H9 (cell line): Measurements from ENCODE around the gene KCNH2. TPM values are rescaled to one million over a fixed set of nuclear protein-coding genes. Genes with fewer than 3 reads are reported as not detected.

Experiments
- DNase-seq: peaks from one replicate; pipeline ENCODE4 v3.0.0-alpha.2; 2017
- H2AFZ ChIP-seq: one replicate; pipeline ENCODE4 v1.6.1; 2013; ENCODE audit warnings: mild to moderate bottlenecking, low read length, control low read depth, moderate library complexity
- H2AK5ac ChIP-seq: 2 replicates; pipeline ENCODE4 v1.6.1; 2013; ENCODE audit warnings: low read length, control low read depth, mixed read lengths; ENCODE audit not compliant: insufficient read length
- H2BK120ac ChIP-seq: one replicate; pipeline ENCODE4 v1.6.1; 2013; ENCODE audit warnings: low read depth, mild to moderate bottlenecking, low read length, control low read depth, inconsistent platforms; ENCODE audit not compliant: poor library complexity, severe bottlenecking
- H2BK12ac ChIP-seq: 2 replicates; pipeline ENCODE4 v1.6.1; 2013; ENCODE audit warnings: low read length, control low read depth, mixed read lengths, low read depth; ENCODE audit not compliant: insufficient read length
- H2BK15ac ChIP-seq: 2 replicates; pipeline ENCODE4 v1.6.1; 2013; ENCODE audit warnings: low read depth, low read length, control low read depth
- H2BK20ac ChIP-seq: one replicate; pipeline ENCODE4 v1.6.1; 2013; ENCODE audit warnings: low read depth, mild to moderate bottlenecking, low read length, control low read depth, inconsistent platforms; ENCODE audit not compliant: poor library complexity, severe bottlenecking
- H2BK5ac ChIP-seq: 2 replicates; pipeline ENCODE4 v1.6.1; 2013; ENCODE audit warnings: low read length, control low read depth, mixed read lengths; ENCODE audit not compliant: insufficient read length
- H3K14ac ChIP-seq: 2 replicates; pipeline ENCODE4 v1.6.1; 2013; ENCODE audit warnings: low read length, control low read depth; ENCODE audit not compliant: insufficient read depth
- H3K18ac ChIP-seq: 2 replicates; pipeline ENCODE4 v1.6.1; 2013; ENCODE audit warnings: low read depth, mild to moderate bottlenecking, mixed read lengths, low read length, control low read depth; ENCODE audit not compliant: insufficient read length
- H3K23ac ChIP-seq: 2 replicates; pipeline ENCODE4 v1.6.1; 2013; ENCODE audit warnings: low read length, control low read depth, mixed read lengths, low read depth; ENCODE audit not compliant: insufficient read length
- H3K23me2 ChIP-seq: 2 replicates; pipeline ENCODE4 v1.6.1; 2013; ENCODE audit warnings: low read depth, mild to moderate bottlenecking, mixed read lengths, low read length, control low read depth; ENCODE audit not compliant: insufficient read length, poor library complexity, severe bottlenecking
- H3K27ac ChIP-seq: 2 replicates; pipeline ENCODE4 v1.5.1; 2013; ENCODE audit warnings: low read length, control low read depth, mixed read lengths, low read depth; ENCODE audit not compliant: insufficient read length
- H3K27me3 ChIP-seq: 2 replicates; pipeline ENCODE4 v1.6.1; 2013; ENCODE audit warnings: low read length, control low read depth, inconsistent platforms; ENCODE audit not compliant: insufficient read depth
- H3K4ac ChIP-seq: 2 replicates; pipeline ENCODE4 v1.6.1; 2013; ENCODE audit warnings: low read depth, mild to moderate bottlenecking, control low read depth, inconsistent platforms, low read length, moderate library complexity
- H3K4me1 ChIP-seq: 2 replicates; pipeline ENCODE4 v1.6.1; 2013; ENCODE audit warnings: low read length, control low read depth, inconsistent platforms; ENCODE audit not compliant: insufficient read depth
- H3K4me2 ChIP-seq: 2 replicates; pipeline ENCODE4 v1.6.1; 2013; ENCODE audit warnings: low read length, control low read depth, mixed read lengths; ENCODE audit not compliant: insufficient read length, insufficient read depth
- H3K56ac ChIP-seq: 2 replicates; pipeline ENCODE4 v1.6.1; 2013; ENCODE audit warnings: low read depth, mild to moderate bottlenecking, mixed read lengths, low read length, control low read depth; ENCODE audit not compliant: insufficient read length
- H3K79me1 ChIP-seq: 2 replicates; pipeline ENCODE4 v1.6.1; 2013; ENCODE audit warnings: low read depth, mild to moderate bottlenecking, moderate library complexity, low read length, control low read depth, inconsistent platforms; ENCODE audit not compliant: insufficient read depth, poor library complexity, severe bottlenecking
- H3K79me2 ChIP-seq: 2 replicates; pipeline ENCODE4 v1.6.1; 2013; ENCODE audit warnings: low read length, control low read depth, inconsistent platforms; ENCODE audit not compliant: insufficient read depth
- H3K9ac ChIP-seq: 2 replicates; pipeline ENCODE4 v1.6.1; 2013; ENCODE audit warnings: low read length, control low read depth, mixed read lengths; ENCODE audit not compliant: insufficient read length; ENCODE audit errors: extremely low read depth
- H3K9me3 ChIP-seq: one replicate; pipeline ENCODE4 v1.6.1; 2013; ENCODE audit warnings: low read depth, low read length, inconsistent platforms; ENCODE audit not compliant: control insufficient read depth
- H3T11ph ChIP-seq: one replicate; pipeline ENCODE4 v1.6.1; 2013; ENCODE audit warnings: mild to moderate bottlenecking, low read length, control low read depth, inconsistent platforms
- H4K20me1 ChIP-seq: one replicate; pipeline ENCODE4 v1.6.1; 2013; ENCODE audit not compliant: control insufficient read depth, insufficient read length, insufficient read depth
- H4K5ac ChIP-seq: 2 replicates; pipeline ENCODE4 v1.6.1; 2013; ENCODE audit warnings: low read depth, mild to moderate bottlenecking, mixed read lengths, low read length, control low read depth; ENCODE audit not compliant: insufficient read length
- H4K8ac ChIP-seq: replicated peaks from 2 replicates; pipeline ENCODE4 v1.6.1; 2013; ENCODE audit warnings: low read length, control low read depth, mixed read lengths, low read depth; ENCODE audit not compliant: insufficient read length
- H4K91ac ChIP-seq: 2 replicates; pipeline ENCODE4 v1.6.1; 2013; ENCODE audit warnings: low read depth, mild to moderate bottlenecking, moderate library complexity, mixed read lengths, low read length, control low read depth; ENCODE audit not compliant: insufficient read length
- H3K27ac Mint-ChIP-seq, 3 experiments: 2 replicates in 2 of 3; 3 replicates in 1 of 3; pipeline ENCODE4 v1.8.0; 2020 to 2021; ENCODE audit warnings: mixed read lengths in 3 of 3, mild to moderate bottlenecking in 1 of 3, moderate library complexity in 1 of 3
- H3K27me3 Mint-ChIP-seq: 2 replicates; pipeline ENCODE4 v1.8.0; 2021; ENCODE audit warnings: low read depth, mild to moderate bottlenecking, moderate library complexity, mixed read lengths
- H3K36me3 Mint-ChIP-seq, 3 experiments: 2 replicates in 2 of 3; 3 replicates in 1 of 3; pipeline ENCODE4 v1.8.0; 2020 to 2021; ENCODE audit warnings: low read depth in 3 of 3, mixed read lengths in 3 of 3; ENCODE audit not compliant: insufficient read depth in 1 of 3
- H3K4me1 Mint-ChIP-seq, 2 experiments: 2 replicates each; pipeline ENCODE4 v1.8.0; 2020; ENCODE audit warnings: mixed read lengths in 2 of 2
- H3K4me3 Mint-ChIP-seq, 2 experiments: 2 replicates in 1 of 2; 3 replicates in 1 of 2; pipeline ENCODE4 v1.8.0; 2020 to 2021; ENCODE audit warnings: mild to moderate bottlenecking in 2 of 2, mixed read lengths in 2 of 2, moderate library complexity in 1 of 2
- H3K9me3 Mint-ChIP-seq, 2 experiments: 2 replicates in 1 of 2; 3 replicates in 1 of 2; pipeline ENCODE4 v1.8.0; 2020; ENCODE audit warnings: mild to moderate bottlenecking in 2 of 2, mixed read lengths in 2 of 2, moderate library complexity in 1 of 2
- total RNA-seq: library from RNA; stranded (reverse); gene quantifications from 2 replicates; pipeline ENCODE4 v1.2.1, GENCODE V29; 2021
- TF ChIP-seq, protein P1 (sequence below): fragments of 200-600 bp; sonication (generic); conservative IDR thresholded peaks from 3 replicates; pipeline ENCODE4 v1.8.0; 2021; ENCODE audit warnings: antibody characterized with exemption, mild to moderate bottlenecking

KCNH2 gene
- total RNA-seq, 1 experiment from 2014 or later = 4.5 TPM

DNA sequence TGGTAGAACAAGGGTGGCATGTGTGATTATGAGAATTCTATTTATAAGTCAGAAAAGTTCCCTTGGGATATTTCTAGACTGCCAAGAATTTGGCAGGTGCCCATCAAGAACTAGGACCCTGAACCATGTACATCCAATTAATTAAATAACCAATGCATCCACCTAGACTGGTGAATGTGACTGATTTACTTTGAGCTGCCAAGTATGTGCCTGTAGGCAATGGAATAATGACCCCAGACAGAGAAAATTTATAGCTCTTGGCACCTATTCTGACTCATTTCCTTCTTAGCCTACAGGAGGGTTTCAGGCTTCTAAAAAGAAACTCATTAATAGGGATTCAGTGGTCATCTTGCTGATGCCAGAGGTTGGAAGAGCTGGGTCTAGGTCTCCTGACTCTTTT, 54.9 kb downstream of the KCNH2 start:
- no peak overlapping the region for H3K4me2 ChIP-seq
- Mint-ChIP-seq H3K4me3 (no peak overlapping the region), H3K27me3 (peaks cover 19% of the 10 kb centered on the region), H3K27ac (no peak overlapping the region), H3K9me3 (no peaks in the 10 kb centered on the region), H3K4me1 (no peaks in the 10 kb centered on the region), H3K36me3 (no peaks in the 10 kb centered on the region)
- TF ChIP-seq, protein P1, sequence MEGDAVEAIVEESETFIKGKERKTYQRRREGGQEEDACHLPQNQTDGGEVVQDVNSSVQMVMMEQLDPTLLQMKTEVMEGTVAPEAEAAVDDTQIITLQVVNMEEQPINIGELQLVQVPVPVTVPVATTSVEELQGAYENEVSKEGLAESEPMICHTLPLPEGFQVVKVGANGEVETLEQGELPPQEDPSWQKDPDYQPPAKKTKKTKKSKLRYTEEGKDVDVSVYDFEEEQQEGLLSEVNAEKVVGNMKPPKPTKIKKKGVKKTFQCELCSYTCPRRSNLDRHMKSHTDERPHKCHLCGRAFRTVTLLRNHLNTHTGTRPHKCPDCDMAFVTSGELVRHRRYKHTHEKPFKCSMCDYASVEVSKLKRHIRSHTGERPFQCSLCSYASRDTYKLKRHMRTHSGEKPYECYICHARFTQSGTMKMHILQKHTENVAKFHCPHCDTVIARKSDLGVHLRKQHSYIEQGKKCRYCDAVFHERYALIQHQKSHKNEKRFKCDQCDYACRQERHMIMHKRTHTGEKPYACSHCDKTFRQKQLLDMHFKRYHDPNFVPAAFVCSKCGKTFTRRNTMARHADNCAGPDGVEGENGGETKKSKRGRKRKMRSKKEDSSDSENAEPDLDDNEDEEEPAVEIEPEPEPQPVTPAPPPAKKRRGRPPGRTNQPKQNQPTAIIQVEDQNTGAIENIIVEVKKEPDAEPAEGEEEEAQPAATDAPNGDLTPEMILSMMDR = no peak
- no peaks in the 10 kb centered on the region for H3K79me2 ChIP-seq
- no peak overlapping the region for H4K91ac ChIP-seq
- H4K20me1 ChIP-seq = no peaks in the 10 kb centered on the region
- no peak overlapping the region for H3K14ac ChIP-seq
- H3K27ac ChIP-seq = no peak overlapping the region
- H3T11ph ChIP-seq = no peak overlapping the region
- no peak overlapping the region for H3K23ac ChIP-seq
- no peak overlapping the region for H3K56ac ChIP-seq
- no peak overlapping the region for H2BK5ac ChIP-seq
- H2AK5ac ChIP-seq = no peak overlapping the region
- H2BK12ac ChIP-seq = no peak overlapping the region
- no peak overlapping the region for H2AFZ ChIP-seq
- DNase-seq = no peak
- no peak overlapping the region for H4K5ac ChIP-seq
- no peaks in the 10 kb centered on the region for H3K27me3 ChIP-seq
- no peak overlapping the region for H2BK15ac ChIP-seq
- no peak overlapping the region for H3K18ac ChIP-seq
- no peaks in the 10 kb centered on the region for H3K79me1 ChIP-seq
- H3K4me1 ChIP-seq = no peaks in the 10 kb centered on the region
- no peaks in the 10 kb centered on the region for H3K23me2 ChIP-seq
- H3K4ac ChIP-seq = no peak overlapping the region
- H2BK20ac ChIP-seq = no peak overlapping the region
- no peak overlapping the region for H4K8ac ChIP-seq
- H3K9me3 ChIP-seq = no peaks in the 10 kb centered on the region
- H2BK120ac ChIP-seq = no peak overlapping the region
- H3K9ac ChIP-seq = no peak overlapping the region
